PC-9 (cell line): ENCODE results near the gene SLC39A9.

Source experiments
- CTCF ChIP-seq: fragments of 200-600 bp; sonication (generic); conservative IDR thresholded peaks from 2 replicates; pipeline ENCODE4 v1.6.1; 2017; ENCODE audit warnings: mixed run types, antibody characterized with exemption, mild to moderate bottlenecking, moderate library complexity
- EZH2 ChIP-seq: fragments of 200-600 bp; sonication (generic); IDR thresholded peaks from 2 replicates; pipeline ENCODE4 v1.8.0; 2017; ENCODE audit warnings: antibody characterized with exemption, low read depth

- TF ChIP-seq CTCF (no peak), EZH2 (no peak)
Measured at GRCh38 chr14:69489495-69489894, 91.0 kb downstream of the SLC39A9 start.
